HL-60 (cell line): Measurements from ENCODE around the gene C12orf50.
"Not testable (repeated sequence)": the region's sequence is repeated elsewhere in the genome, so short reads cannot be mapped to it uniquely, and the experiment has no call there.

Source experiments
- DNase-seq, 2 experiments: peaks; one replicate each; pipeline ENCODE4 v3.0.0-alpha.2; 2010 to 2020; ENCODE audit warnings: low read depth in 1 of 2, low spot score in 1 of 2
- H3K27ac ChIP-seq: fragments of 250-450 bp; sonication (Bioruptor Pico); replicated peaks from 2 replicates; pipeline ENCODE4 v1.5.1; 2020; ENCODE audit warnings: mild to moderate bottlenecking, moderate library complexity
- H3K27me3 ChIP-seq: fragments of 250-450 bp; sonication (Bioruptor Pico); 2 replicates; pipeline ENCODE4 v1.5.1; 2021; ENCODE audit warnings: mild to moderate bottlenecking, moderate library complexity; ENCODE audit not compliant: insufficient read depth, poor library complexity, severe bottlenecking
- H3K4me3 ChIP-seq: replicated peaks from 2 replicates; pipeline ENCODE4 v1.5.1; 2011; ENCODE audit warnings: mild to moderate bottlenecking, control low read depth, low read length; ENCODE audit not compliant: insufficient read depth
- CTCF ChIP-seq: IDR thresholded peaks from one replicate; pipeline ENCODE4 v1.5.1; 2011; ENCODE audit warnings: low read length, control low read depth, inconsistent platforms; ENCODE audit not compliant: insufficient read depth
- GABPA ChIP-seq: IDR thresholded peaks from 2 replicates; pipeline ENCODE4 v1.6.1; 2012; ENCODE audit warnings: low read depth
- POLR2AphosphoS5 ChIP-seq: IDR thresholded peaks from 2 replicates; pipeline ENCODE4 v1.6.1; 2012; ENCODE audit warnings: low read depth
- REST ChIP-seq: IDR thresholded peaks from 2 replicates; pipeline ENCODE4 v1.6.1; 2012; ENCODE audit warnings: low read depth; ENCODE audit not compliant: insufficient replicate concordance
- SPI1 ChIP-seq: IDR thresholded peaks from 2 replicates; pipeline ENCODE4 v1.6.1; 2012; ENCODE audit warnings: low read depth, mild to moderate bottlenecking, borderline replicate concordance

Gene C12orf50

GRCh38 chr12:87981495-87981894 is 47.7 kb downstream of the C12orf50 start:
- no peaks in the 10 kb centered on the region for H3K27me3 ChIP-seq
- no peak for DNase-seq

GRCh38 chr12:87975879-87976278 is 53.3 kb downstream of the C12orf50 start:
- Histone ChIP-seq H3K4me3 (no peak overlapping the region), H3K27me3 (no peaks in the 10 kb centered on the region), H3K27ac (no peak overlapping the region)
- TF ChIP-seq POLR2AphosphoS5 (no peak), SPI1 (no peak)
- no peak for DNase-seq

More at GRCh38 chr12:87981495-87981894, 47.7 kb downstream of the C12orf50 start:
- Histone ChIP-seq H3K27ac (no peak overlapping the region), H3K4me3 (no peak overlapping the region)
- TF ChIP-seq GABPA (no peak), REST (no peak), SPI1 (no peak), CTCF (no peak)

GRCh38 chr12:87967871-87968270 is 61.3 kb downstream of the C12orf50 start:
- TF ChIP-seq GABPA (no peak), SPI1 (no peak), CTCF (no peak), REST (no peak), POLR2AphosphoS5 (no peak)
- Histone ChIP-seq H3K4me3 (no peak overlapping the region), H3K27me3 (no peaks in the 10 kb centered on the region), H3K27ac (no peak overlapping the region)
- DNase-seq: no peak

- no peaks in the 10 kb centered on the region for H3K27me3 ChIP-seq
- H3K4me3 ChIP-seq: no peak overlapping the region
- no peak overlapping the region for H3K27ac ChIP-seq
- TF ChIP-seq POLR2AphosphoS5 (no peak), REST (no peak), SPI1 (no peak), GABPA (no peak), CTCF (no peak)
- DNase-seq: no peak
Measured at GRCh38 chr12:87960566-87960965, 68.6 kb downstream of the C12orf50 start.

GRCh38 chr12:87954028-87954427 is 75.2 kb downstream of the C12orf50 start:
- DNase-seq, H3K27ac ChIP-seq, H3K4me3 ChIP-seq, H3K27me3 ChIP-seq: not testable (repeated sequence)
